Measurements from ENCODE around the gene RELN. TPM values are rescaled to one million over a fixed set of nuclear protein-coding genes. Genes with fewer than 3 reads are reported as not detected.

RELN gene
- total RNA-seq, 2 experiments from 2014 or later = not detected

DNA sequence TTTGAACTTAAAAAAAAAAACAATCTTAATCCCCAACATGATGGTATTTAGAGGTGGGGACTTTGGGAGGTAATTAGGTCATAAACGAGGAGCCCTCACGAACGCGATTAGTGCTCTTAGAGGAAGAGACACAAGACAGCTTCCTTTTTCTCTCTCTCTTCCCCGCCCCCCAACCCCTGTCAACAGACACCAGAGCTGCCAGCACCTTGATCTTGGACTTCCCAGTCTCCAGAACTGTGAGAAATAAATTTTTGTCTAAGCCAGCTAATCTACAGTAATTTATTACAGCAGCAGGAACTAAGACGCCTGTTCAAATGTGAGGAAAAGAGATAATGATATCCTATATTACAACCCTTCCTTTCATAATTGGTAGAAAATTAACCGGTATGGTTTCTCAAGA, 40.1 kb downstream of the RELN start:
- ATAC-seq (no peak), DNase-seq (no peak)
- Mint-ChIP-seq H3K4me3 (no peak overlapping the region), H3K36me3 (no peaks in the 10 kb centered on the region), H3K27ac (no peak overlapping the region), H3K27me3 (no peaks in the 10 kb centered on the region), H3K4me1 (no peaks in the 10 kb centered on the region), H3K9me3 (ENCODE audit: low read depth) (no peaks in the 10 kb centered on the region)
- CTCF ChIA-PET = no interaction called here

DNA sequence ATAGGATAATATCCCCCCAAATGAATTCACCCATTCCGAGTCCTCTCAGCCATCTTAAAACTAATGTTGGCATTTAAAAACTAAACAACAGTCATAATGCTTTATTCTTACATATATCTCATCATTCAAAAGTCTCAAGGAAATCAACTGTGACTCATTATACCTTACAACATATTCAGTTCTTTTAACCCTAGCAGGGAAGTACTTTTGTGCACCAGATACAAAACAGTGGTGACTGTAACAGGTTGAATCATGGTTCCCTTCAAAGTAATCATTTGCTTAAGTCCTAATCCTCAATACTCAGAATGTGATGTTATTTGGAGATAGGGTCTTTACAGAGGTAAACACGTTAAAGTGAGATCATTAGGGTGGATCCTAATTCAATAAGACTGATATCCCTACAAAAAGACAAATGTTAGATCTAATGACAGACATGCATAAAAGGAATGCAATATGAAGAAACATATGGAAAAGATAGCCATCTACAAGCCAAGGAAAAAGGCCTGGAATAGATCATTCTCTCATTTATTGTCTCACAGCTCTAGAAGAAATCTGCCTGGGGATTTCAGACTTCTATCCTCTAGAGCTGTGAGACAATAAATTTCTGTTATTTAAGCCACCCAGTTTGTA, 42.3 kb downstream of the RELN start:
- no peak overlapping the region for H3K27ac Mint-ChIP-seq
- no peaks in the 10 kb centered on the region for H3K9me3 Mint-ChIP-seq (ENCODE audit: low read depth)
- H3K4me1 Mint-ChIP-seq = no peaks in the 10 kb centered on the region
- H3K36me3 Mint-ChIP-seq = no peaks in the 10 kb centered on the region
- ATAC-seq (no peak), DNase-seq (no peak)
- no peak overlapping the region for H3K4me3 Mint-ChIP-seq
- CTCF ChIA-PET = no interaction called here
- peaks cover 3% of the 10 kb centered on the region for H3K27me3 Mint-ChIP-seq

DNA sequence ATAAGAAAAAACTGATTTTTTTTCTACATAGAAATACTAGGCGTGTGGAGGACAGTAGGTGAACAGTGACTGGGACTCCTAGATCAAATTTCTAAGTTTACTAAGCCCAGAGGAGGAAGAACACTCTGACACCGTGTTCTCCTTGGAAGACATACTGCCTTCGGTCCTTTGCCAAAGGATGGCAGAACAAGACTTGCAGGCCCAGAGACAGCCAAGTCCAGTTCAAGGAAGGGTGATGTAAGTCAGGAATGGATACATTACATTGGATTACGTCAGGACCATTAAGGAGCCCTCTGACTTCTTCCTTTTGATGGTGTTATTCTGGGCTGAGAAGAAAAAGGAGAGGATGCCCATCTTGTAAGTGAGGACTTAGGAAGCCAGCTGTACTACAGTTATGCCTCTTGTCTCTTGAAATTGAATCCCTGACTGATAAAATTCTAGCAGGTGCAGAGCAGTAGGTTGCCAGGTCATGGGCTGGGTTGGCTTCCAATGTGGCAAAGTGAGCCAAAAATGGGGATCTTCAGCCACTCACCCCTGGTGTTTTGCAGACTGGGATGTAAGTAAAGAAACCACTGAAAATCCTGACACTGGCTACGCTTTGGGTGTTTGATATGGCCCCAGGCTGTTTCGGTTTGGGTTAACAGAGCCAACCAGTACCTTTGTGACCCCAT, 45.1 kb downstream of the RELN start:
- H3K36me3 Mint-ChIP-seq = no peaks in the 10 kb centered on the region
- no peak overlapping the region for H3K27ac Mint-ChIP-seq
- peaks cover 3% of the 10 kb centered on the region for H3K27me3 Mint-ChIP-seq
- CTCF ChIA-PET = no interaction called here
- H3K9me3 Mint-ChIP-seq (ENCODE audit: low read depth) = no peaks in the 10 kb centered on the region
- no peaks in the 10 kb centered on the region for H3K4me1 Mint-ChIP-seq
- DNase-seq = no peak
- H3K4me3 Mint-ChIP-seq = no peak overlapping the region
- ATAC-seq = no peak

DNA sequence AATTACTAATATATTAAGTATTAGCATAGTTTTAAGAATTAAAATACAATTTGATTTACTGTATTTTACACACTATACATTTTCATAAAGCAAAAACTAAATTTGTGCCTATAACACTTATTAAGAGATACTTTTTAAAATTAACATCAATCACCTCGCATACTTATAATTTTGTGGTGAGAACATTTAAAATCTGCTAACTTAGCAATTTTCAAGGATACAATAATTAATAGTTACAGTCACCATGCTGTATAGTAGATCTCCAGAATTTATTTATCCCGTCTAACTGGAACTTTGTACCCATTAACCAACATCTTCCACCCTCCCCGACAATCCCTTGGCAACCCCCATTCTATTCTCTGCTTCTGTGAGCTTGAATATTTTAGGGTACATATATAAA, 47.5 kb downstream of the RELN start:
- H3K27ac Mint-ChIP-seq = no peak overlapping the region
- H3K27me3 Mint-ChIP-seq = peaks cover 3% of the 10 kb centered on the region
- CTCF ChIA-PET = no interaction called here
- DNase-seq (no peak), ATAC-seq (no peak)
- no peak overlapping the region for H3K4me3 Mint-ChIP-seq
- H3K36me3 Mint-ChIP-seq = no peaks in the 10 kb centered on the region
- H3K9me3 Mint-ChIP-seq (ENCODE audit: low read depth) = no peaks in the 10 kb centered on the region
- H3K4me1 Mint-ChIP-seq = no peaks in the 10 kb centered on the region

DNA sequence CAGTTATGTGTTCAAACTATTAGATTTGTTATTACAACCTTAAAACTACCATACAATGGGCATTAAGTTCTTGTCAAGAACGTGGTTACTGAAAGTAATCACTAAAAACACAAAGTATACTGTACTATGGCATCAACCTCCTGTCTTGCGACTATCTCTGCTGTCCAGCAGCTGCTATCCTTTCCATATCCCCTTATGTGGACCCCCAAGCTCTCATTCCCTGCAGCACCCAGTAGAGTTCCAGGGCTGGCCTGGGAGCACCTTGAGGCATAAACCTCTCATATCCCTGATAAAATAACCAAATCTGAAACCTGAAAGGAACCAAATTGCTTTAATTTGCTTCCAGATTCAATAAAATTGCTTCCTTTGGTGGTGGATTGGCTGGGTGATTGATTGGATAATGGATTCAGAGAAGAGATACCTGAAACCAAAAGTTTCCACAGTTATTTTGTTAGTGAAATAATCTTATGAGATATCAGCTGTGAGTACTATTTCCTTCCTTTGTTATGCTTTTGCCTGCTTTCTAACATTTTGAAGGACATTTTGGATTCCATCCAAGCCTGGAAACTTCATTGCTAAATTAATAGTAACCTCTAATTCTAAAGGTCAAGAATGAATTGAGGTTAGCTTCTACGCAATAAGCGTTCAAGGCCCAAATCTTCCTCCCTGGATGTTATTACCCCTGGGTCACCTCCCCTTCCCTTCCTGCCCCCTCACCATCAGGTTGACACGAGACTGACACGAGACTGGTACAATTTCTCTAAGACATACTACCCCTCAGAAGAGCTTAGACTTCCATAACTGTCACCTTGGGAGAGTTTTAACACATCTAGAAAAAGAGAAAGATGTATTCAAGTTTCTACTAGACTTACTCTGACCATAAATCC, 48.8 kb downstream of the RELN start:
- CTCF ChIA-PET = no interaction called here
- H3K36me3 Mint-ChIP-seq = no peaks in the 10 kb centered on the region
- peaks cover 3% of the 10 kb centered on the region for H3K27me3 Mint-ChIP-seq
- H3K4me3 Mint-ChIP-seq = no peak overlapping the region
- H3K4me1 Mint-ChIP-seq = no peaks in the 10 kb centered on the region
- DNase-seq (no peak), ATAC-seq (no peak)
- no peaks in the 10 kb centered on the region for H3K9me3 Mint-ChIP-seq (ENCODE audit: low read depth)
- no peak overlapping the region for H3K27ac Mint-ChIP-seq

DNA sequence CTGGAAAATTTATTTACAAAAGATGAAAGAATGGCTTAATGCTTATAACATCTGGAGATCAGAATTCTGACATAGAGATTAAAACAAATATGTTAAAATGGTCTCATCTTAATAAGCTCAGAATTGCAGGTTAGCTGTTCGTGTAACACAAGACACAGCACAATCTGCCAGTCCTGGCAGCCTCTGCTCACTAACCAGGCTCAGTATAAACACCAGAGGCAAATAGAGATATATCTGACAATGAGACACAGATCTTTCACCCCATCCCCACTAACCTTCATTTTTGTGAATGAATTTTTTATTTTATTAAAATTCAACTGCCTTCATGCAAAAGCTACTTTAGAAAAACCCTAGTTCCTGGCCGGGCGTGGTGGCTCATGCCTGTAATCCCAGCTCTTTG, 51.8 kb downstream of the RELN start:
- CTCF ChIA-PET = no interaction called here
- Mint-ChIP-seq H3K36me3 (no peaks in the 10 kb centered on the region), H3K27ac (no peak overlapping the region), H3K9me3 (ENCODE audit: low read depth) (no peaks in the 10 kb centered on the region), H3K4me1 (no peaks in the 10 kb centered on the region), H3K27me3 (peaks cover 3% of the 10 kb centered on the region), H3K4me3 (no peak overlapping the region)
- no peak for DNase-seq
- ATAC-seq = no peak

DNA sequence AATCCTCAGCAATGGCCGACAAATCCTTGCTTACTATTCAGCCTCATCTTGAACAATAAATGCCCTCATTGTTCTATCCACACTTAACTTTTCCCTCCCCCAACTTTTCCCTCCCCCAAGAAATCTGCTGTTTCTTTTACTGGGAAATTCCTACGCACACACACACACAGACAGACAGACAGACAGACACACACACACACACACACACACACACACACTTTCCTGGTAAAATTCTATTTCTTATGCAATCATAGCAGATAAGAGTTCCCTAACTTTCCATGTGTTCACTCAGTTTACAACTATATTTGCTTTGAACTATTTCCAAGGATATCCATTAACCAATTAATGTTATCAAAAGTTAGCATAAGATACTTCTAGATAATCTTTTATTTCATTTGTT, 52.9 kb downstream of the RELN start:
- no peaks in the 10 kb centered on the region for H3K9me3 Mint-ChIP-seq (ENCODE audit: low read depth)
- H3K4me3 Mint-ChIP-seq = no peak overlapping the region
- H3K36me3 Mint-ChIP-seq = no peaks in the 10 kb centered on the region
- ATAC-seq (no peak), DNase-seq (no peak)
- no peaks in the 10 kb centered on the region for H3K4me1 Mint-ChIP-seq
- no peaks in the 10 kb centered on the region for H3K27me3 Mint-ChIP-seq
- no peak overlapping the region for H3K27ac Mint-ChIP-seq
- CTCF ChIA-PET = no interaction called here

DNA sequence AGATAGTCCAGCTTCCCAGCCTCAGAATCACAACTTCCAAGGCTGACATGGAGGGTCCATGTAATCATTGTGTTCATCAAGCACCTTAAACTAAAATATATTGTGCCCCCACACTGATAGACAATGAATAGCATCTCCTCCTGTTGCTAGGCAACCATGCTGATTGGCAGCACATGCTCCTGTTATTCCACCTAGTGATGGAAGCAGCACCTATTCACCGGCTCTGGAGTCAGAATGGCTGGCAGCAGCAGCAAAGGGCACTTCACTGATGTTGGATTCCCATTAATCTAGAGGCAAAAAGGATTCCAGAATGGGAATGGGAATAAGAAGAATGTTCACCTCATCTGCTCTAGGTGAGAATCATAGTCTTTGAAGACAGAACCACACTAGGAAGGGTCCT, 55.0 kb downstream of the RELN start:
- Mint-ChIP-seq H3K27ac (no peak overlapping the region), H3K9me3 (ENCODE audit: low read depth) (no peaks in the 10 kb centered on the region), H3K4me1 (no peaks in the 10 kb centered on the region), H3K27me3 (no peaks in the 10 kb centered on the region), H3K36me3 (no peaks in the 10 kb centered on the region), H3K4me3 (no peak overlapping the region)
- ATAC-seq = no peak
- CTCF ChIA-PET = no interaction called here
- no peak for DNase-seq

DNA sequence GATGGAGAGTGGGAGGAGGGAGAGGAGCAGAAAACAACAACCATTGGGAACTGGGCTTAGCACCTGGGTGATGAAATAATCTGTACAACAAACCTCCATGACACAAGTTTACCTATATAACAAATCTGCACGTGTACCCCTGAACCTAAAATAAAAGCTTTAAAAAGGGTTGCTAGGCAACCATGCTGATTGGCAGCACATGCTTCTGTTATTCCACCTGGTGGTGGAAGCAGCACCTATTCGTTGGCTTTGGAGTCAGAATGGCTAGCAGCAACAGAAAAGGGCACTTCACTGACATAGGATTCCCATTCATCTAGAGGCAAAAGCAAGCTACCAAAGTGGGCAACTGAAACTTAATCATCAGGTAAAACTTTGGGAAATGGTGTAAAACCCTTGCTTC, 57.1 kb downstream of the RELN start:
- Mint-ChIP-seq H3K27me3 (no peaks in the 10 kb centered on the region), H3K4me3 (no peak overlapping the region), H3K36me3 (no peaks in the 10 kb centered on the region), H3K4me1 (no peaks in the 10 kb centered on the region), H3K9me3 (ENCODE audit: low read depth) (no peaks in the 10 kb centered on the region), H3K27ac (no peak overlapping the region)
- ATAC-seq (no peak), DNase-seq (no peak)
- CTCF ChIA-PET = no interaction called here

DNA sequence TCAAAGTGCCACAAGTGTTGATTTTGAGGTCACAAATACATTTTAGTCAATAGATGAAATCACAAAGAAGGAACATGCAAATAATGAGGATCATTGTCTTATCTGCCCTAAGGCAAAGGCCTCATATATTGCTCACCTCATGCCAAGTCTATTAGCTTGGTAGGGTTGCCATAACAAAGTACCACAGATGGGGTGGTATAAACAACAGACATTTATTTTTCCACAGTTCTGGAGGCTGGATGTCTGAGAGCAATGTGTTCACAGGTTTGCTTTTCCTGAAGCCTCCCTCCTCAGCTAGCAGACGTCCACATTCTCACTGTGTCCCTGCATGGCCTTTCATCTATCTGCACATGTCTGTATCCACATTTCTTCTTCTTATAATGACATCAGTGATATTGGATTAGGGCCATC, 59.6 kb downstream of the RELN start:
- no peaks in the 10 kb centered on the region for H3K27me3 Mint-ChIP-seq
- CTCF ChIA-PET = no interaction called here

DNA sequence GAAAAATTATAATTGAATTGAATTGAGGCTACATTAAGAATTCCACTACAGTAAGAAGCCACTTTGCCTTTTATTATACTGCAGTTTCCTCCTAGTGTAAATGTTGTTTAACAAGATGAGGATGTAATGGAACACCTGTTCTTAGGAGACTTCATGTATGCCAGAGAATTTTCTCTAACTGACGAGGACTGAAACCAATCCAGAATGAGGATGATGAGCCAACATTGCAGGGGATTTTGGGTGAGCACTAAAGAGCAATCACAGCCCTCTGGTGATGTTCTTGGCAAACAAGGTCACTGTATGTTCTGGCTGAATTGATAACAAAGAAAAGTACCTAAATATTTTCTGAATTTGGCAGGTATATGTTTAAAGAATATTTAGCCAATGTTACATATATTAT, 60.9 kb downstream of the RELN start:
- ATAC-seq (no peak), DNase-seq (no peak)
- Mint-ChIP-seq H3K36me3 (no peaks in the 10 kb centered on the region), H3K4me1 (no peaks in the 10 kb centered on the region), H3K4me3 (no peak overlapping the region), H3K9me3 (ENCODE audit: low read depth) (no peaks in the 10 kb centered on the region), H3K27me3 (no peaks in the 10 kb centered on the region), H3K27ac (no peak overlapping the region)
- CTCF ChIA-PET = no interaction called here

More for the DNA sequence above, 59.6 kb downstream of the RELN start:
- H3K4me1 Mint-ChIP-seq = no peaks in the 10 kb centered on the region
- H3K36me3 Mint-ChIP-seq = no peaks in the 10 kb centered on the region
- H3K4me3 Mint-ChIP-seq = no peak overlapping the region
- no peak overlapping the region for H3K27ac Mint-ChIP-seq
- H3K9me3 Mint-ChIP-seq (ENCODE audit: low read depth) = no peaks in the 10 kb centered on the region
- no peak for ATAC-seq
- DNase-seq = no peak

DNA sequence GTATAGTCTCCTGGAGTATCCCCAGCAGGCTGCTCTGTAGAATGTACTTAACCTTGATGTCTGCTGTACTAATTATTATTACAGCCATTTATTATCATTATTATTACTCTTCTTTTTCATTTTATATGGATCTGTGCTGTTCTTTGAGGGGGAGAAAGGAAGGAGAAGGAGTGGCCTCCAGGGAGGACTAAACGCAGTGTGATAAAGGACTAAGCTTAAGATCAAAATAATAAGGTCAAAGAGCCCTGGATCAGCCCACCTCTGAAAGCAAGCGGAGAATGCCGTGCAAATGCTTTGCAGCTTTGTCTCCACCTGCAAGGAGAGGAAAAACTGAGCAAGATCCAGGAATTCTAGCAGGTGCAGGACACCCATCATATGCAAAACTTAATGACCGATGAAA, 65.3 kb downstream of the RELN start:
- no peaks in the 10 kb centered on the region for H3K9me3 Mint-ChIP-seq (ENCODE audit: low read depth)
- DNase-seq (no peak), ATAC-seq (no peak)
- H3K36me3 Mint-ChIP-seq = no peaks in the 10 kb centered on the region
- CTCF ChIA-PET = no interaction called here
- no peaks in the 10 kb centered on the region for H3K4me1 Mint-ChIP-seq
- H3K27me3 Mint-ChIP-seq = peaks cover 4% of the 10 kb centered on the region
- no peak overlapping the region for H3K4me3 Mint-ChIP-seq
- no peak overlapping the region for H3K27ac Mint-ChIP-seq

DNA sequence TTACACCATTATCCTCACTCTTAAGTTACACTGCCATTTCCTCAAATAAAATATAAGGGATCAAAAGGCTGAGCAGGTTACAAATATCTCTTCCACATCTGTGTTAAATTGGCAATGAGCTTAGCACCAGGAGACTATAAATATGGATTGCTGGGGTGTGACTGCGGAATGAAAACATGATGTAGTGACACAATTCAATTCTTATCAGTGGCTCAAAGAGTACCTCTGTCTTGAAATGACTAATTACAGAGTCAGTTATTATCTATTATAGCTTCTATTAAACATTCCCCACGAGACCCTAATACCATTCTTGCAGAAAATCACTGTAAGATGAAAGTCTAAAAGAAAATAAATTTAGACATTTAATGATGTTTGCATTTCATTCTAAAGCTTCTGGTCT, 67.1 kb downstream of the RELN start:
- Mint-ChIP-seq H3K27me3 (peaks cover 6% of the 10 kb centered on the region), H3K27ac (no peak overlapping the region), H3K9me3 (ENCODE audit: low read depth) (no peaks in the 10 kb centered on the region), H3K36me3 (no peaks in the 10 kb centered on the region), H3K4me3 (no peak overlapping the region), H3K4me1 (no peaks in the 10 kb centered on the region)
- DNase-seq = no peak
- ATAC-seq = no peak
- CTCF ChIA-PET = no interaction called here

DNA sequence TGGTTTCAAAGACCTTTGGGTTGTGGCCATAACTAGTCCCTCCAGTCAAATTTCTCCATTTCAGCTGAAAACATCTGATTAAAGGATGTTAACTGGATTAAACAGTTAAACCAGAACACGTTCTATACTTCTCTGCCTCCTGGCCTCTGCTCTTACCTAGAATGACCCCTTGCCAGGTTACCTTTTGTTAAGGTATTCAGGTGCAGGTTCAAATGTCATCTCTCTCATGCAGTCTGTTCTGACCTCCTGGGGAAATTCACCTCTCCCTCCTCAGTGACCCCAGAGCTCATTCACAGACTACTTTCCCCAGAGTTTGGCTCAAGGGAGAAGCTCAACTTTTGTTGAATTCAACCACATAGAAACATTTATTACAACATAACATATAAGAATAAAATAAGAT, 67.8 kb downstream of the RELN start:
- H3K9me3 Mint-ChIP-seq (ENCODE audit: low read depth) = no peaks in the 10 kb centered on the region
- DNase-seq = no peak
- H3K36me3 Mint-ChIP-seq = no peaks in the 10 kb centered on the region
- CTCF ChIA-PET = no interaction called here
- ATAC-seq = no peak
- no peaks in the 10 kb centered on the region for H3K4me1 Mint-ChIP-seq
- no peak overlapping the region for H3K27ac Mint-ChIP-seq
- no peak overlapping the region for H3K4me3 Mint-ChIP-seq
- H3K27me3 Mint-ChIP-seq = peaks cover 6% of the 10 kb centered on the region

Measured in activated CD8-positive, alpha-beta memory T cell treated with anti-CD3 and anti-CD28 coated beads, Interleukin-2, amount 10 ng/mL, durations not matched to agents 7 days and 5 days (primary cell).